Fibroblast of skin of left biceps (primary cell): ENCODE measurements around the gene FOSL1.

ENCODE experiments used
- DNase-seq, 2 experiments: peaks; one replicate each; pipeline ENCODE4 v3.0.0-alpha.2; 2013; ENCODE audit warnings: low read depth in 2 of 2

FOSL1 gene

GRCh38 chr11:65919573-65920371 lies 19.6 kb upstream of the FOSL1 start:
- no peak for DNase-seq

- peak; percentile 96 to 97 for DNase-seq
These were observed 19.0 kb upstream of the FOSL1 start, which contains the start of gene DRAP1 for GRCh38 chr11:65919141-65919572. DRAP1 (plus strand) TSS chr11:65919426; CDS start chr11:65919502, 76 bp downstream.

GRCh38 chr11:65918211-65919140 lies 18.3 kb upstream of the FOSL1 start, which contains the start of gene C11orf68:
C11orf68 (minus strand) TSS chr11:65919062; CDS start chr11:65919031, 31 bp downstream.
- DNase-seq, result no peak

DNA sequence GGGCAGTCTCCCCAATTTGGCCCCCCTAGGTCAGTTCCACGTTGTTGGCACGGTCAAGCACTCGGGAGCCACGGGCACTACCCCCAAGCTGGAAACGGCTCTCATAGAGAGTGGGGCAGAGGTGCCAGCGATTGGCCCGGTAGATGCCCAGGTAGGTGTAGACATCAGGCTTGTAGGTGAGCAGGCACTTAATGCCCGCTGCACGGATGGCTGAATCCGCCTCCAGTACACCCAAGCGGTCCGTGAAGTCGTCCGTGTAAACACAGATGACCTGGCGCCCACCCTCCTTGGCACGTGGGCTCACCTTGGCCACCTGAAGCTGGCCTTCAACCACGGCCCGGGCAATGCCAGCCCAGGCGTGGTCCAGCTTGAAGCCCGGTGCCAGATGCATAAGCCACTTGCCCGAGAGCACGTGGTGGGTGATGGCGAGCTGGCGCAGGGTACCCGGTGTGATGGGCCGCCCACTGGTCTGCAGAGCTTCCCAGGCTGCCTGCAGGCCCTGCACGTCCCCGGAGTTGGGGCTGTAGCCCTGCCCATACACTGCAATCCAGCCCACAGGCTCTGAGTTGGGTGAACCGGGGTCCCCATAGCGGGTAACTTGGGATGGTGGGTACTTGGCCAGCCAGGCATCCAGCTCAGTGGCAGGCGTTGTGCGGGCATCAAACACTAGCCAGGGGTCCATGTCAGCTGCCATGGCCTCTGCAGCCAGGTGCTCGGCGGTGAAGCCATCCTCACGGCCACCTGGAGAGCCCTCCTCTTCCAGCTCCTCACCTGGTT lies 17.4 kb upstream of the FOSL1 start:
- no peak for DNase-seq

- DNase-seq, result no peak
These were observed 16.9 kb upstream of the FOSL1 start for GRCh38 chr11:65917077-65917433.

- DNase-seq, result no peak
These were observed 16.2 kb upstream of the FOSL1 start for GRCh38 chr11:65916391-65916790.

GRCh38 chr11:65915821-65916251 lies 15.6 kb upstream of the FOSL1 start:
- peak; percentile 89 to 92 for DNase-seq

DNA sequence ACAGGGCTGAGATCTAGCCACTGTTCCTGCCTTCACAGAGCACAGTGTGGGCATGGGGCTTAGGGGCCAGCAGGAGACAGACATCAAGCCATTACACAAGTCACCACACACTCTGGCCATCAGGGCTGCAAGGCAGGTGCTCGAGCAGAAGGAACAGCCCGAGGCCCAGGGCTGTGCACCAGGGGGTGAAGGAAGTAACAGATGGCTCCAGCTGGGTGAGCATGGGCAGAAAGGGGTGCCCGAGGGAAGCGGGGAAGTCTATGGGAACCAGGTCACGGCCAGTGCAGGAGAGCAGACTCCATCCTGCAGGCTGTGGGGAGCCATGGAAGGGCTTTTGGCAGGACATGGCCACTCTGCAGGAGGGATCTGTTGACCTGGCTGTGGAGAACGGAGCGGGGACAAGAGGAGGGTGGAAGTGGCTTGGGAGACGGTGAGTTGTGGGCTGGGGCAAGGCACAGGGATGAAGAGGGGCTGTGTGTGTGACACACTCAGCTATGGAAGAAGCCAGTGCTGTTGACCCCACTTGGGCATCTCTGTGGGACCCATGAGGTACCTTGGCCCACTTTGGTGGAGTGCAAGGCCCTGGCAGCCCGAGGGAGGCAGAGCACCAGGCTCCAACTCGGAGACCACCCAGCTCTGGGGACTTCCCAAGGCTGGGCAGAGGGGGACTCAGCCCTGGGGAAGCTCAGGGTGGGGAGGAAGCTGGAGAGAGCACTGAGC lies 15.1 kb upstream of the FOSL1 start:
- no peak for DNase-seq

DNA sequence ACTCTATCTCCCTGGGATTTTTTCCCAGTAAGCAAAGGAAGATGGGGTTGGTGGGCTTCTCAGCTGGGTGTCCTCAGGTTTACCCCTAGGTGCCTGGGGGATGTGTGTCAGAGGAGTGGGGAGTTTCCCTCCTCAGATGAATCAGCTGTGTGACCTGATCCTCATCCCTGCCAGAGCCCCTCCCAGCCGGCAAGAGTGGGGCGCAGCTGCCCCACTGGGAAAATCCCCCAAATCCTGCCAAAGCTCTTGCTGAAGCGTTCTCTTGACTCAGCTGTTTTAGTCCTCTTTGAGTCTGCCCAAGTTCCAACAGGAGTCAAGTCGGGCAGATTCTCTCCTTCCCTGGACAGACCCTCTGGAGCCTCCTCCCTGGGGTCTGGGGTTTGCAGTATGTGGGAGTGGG lies 12.7 kb upstream of the FOSL1 start:
- no peak for DNase-seq

DNA sequence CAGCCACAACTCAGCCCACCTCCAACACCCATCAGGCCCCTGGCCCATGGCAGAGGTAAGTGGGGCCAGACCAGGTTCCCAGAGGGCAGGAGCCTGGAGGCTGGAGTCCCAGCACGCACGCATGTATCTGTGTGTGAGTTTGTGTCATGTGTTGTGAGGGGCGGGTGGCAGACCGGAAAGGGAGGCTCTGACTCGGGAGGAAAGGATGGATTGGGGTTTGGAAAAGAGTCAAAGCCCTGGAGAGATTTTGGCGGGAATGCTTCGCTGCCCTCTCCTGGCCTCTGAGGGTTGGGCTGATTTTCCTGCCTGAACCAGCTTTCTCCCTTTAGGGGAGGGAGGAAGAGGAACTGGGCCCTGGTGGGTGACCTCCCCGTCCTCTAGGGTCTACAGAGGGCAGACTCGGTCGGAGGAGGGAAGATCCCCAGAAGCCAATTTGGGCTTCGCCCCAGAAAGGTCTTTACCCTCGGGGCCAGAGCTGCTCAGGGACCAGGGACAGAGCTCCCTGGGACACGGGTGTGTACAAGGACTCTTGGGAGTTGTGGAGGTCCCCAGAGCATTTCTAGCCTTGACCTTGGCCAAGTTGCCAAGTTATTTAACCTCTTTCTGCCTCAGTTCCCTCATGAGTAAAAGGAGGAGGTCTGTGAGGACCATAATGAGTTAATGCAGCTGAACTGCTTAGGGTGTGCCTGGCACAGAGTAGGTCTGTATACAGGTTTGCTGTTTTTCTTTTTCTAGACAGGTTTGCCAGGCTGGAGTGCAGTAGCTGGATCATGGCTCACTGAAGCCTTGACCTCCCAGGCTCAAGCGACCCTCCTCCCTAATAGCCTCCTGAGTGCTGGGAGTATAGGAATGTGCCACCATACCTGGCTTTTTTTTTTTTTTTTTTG lies 11.7 kb upstream of the FOSL1 start:
- peak; percentile 62 to 64 for DNase-seq

DNA sequence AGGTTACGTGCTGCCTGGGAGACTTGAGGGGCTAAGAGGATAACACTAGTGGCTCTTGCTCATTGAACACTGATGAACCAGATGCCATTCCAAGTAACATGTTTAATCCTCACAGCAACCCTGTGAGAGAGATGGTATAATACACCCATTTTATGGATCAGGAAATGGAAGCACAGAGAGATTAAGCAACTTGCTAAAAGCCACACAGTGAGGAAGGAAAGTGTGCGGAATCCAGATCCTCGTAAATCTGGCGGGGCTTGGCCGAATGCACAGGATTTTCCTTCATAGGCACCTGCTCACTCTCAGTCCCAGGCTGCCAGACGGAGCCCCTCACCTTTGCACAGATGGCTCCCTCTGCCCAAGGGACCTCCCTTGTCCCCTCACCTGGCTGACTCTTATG lies 7.7 kb upstream of the FOSL1 start:
- DNase-seq, result no peak

- DNase-seq, result no peak
These were observed 6.4 kb upstream of the FOSL1 start for GRCh38 chr11:65906602-65907001.

- DNase-seq, result no peak
These were observed 3.5 kb upstream of the FOSL1 start for GRCh38 chr11:65903715-65904114.

GRCh38 chr11:65903068-65903481 lies 2.9 kb upstream of the FOSL1 start:
- peak in 1 of 2 experiments; percentile 53 for DNase-seq

DNA sequence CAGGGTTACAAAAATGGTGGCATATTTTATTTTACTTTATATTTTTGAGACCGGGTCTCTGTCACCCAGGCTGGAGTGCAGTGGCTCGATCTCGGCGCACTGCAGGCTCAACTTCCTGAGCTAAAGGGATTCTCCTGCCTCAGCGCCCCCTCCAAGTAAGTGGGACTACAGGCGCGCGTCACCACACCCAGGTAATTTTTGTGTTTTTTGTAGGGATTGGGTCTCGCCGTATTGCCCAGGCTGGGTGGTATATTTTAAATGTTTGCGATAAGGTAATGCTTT lies 652 bp upstream of the FOSL1 start:
- DNase-seq, result no peak

DNA sequence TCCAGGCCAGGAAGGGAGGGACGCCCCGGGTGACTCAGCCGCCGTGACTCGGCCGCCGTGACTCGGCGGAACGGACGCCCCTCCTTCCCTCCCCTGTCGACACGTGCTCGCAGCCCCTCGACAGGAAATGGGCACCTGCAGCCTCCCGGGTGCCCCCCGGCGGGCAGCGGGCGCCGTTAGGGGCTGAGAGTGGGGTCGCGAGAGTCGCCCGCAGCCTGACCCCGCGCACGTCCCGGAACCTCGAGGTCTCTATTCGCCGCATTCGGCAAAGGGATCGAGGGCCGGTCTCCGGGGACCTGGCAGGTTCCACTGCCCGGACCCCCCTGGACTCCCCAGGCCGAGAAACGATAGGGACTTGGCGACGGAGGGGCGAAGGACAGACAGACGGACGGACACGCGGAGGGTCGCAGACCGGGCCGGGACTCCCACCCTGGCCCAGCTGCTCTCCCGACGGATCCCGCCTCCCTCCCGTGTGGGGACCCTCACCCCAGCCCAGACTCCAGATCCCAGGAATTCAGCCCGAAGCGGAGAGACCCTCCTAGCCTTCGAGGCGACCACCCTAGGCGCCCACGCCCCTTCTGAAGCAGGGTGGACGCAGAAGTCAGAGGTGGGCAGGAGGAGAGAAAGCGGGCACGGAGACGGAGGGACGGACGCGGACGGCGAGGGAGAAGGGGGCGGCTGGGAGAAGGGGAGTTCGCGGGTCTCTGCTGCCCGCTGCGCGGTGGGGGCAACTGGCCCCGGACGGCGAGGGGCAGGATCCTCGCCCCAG lies 648 bp downstream of the FOSL1 start:
- no peak for DNase-seq

- DNase-seq, result no peak
These were observed 1.4 kb downstream of the FOSL1 start for GRCh38 chr11:65898656-65899355.

DNA sequence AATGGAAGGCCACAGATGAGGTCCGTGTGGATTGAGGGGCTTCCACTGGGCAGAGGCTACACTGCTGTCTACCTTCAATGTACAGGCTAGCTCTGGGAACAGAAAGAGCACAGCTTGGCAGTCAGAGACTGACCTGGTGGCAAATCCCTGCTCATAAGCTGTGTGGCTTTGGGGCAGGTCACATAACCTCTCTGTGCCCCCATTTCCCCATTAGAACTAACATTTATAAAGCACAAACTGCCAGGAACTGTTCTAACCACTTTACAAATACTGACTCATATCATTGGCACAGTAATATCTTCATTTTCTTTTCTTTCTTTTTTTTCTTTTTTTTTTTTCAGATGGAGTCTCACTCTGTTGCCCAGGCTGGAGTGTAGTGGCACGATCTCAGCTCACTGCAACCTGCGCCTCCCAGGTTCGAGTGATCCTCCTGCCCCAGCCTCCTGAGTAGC lies 3.1 kb downstream of the FOSL1 start:
- no peak for DNase-seq
